Subcutaneous adipose tissue (tissue), 4 donors: ENCODE results near the gene ZACN. TPM values are rescaled to one million over a fixed set of nuclear protein-coding genes. Genes with fewer than 3 reads are reported as not detected.

Source experiments
- CTCF ChIP-seq: fragments of 450-650 bp; IDR thresholded peaks from one replicate; pipeline ENCODE4 v1.5.1; 2016; ENCODE audit warnings: low read depth, mild to moderate bottlenecking, control low read depth, antibody characterized with exemption, moderate library complexity
- small RNA-seq: library from RNA; depleted of rRNA; stranded (forward); fragments of <200 nt; gene quantifications from one replicate; pipeline ENCODE3, GENCODE V24; 2016
- total RNA-seq, 4 donors: library from RNA; depleted of rRNA; stranded (reverse); fragments of >200 nt; gene quantifications; one replicate each; pipeline ENCODE4 v1.1.0, GENCODE V29; 2016

Gene ZACN
- total RNA-seq, 4 donors from 2014 or later = not detected

- TF ChIP-seq CTCF = no peak
Observed at GRCh38 chr17:76125922-76126321, 46.9 kb downstream of the ZACN start.

- TF ChIP-seq CTCF = no peak
Observed at GRCh38 chr17:76130473-76130872, 51.5 kb downstream of the ZACN start.

- no peak for TF ChIP-seq CTCF
Observed at GRCh38 chr17:76131051-76131691, 52.2 kb downstream of the ZACN start.

- no peak for TF ChIP-seq CTCF
Observed at GRCh38 chr17:76131692-76132573, 53.0 kb downstream of the ZACN start.

Small RNA genes lying within 50 kb of the gene (small RNA-seq; reads per million reads assigned to genes)
- not detected for gene MIR6868

Other genes starting within 250 kb of the ZACN start
- gene UNC13D, start 234.8 kb upstream of the ZACN start, total RNA-seq = 1 to 10 TPM; 4.7 to 9.7 (median 8.5) TPM
- gene WBP2, start 223.8 kb upstream of the ZACN start, total RNA-seq = 10 to 100 TPM; 55.3 to 91.7 (median 65.6) TPM
- gene TRIM47, start 200.6 kb upstream of the ZACN start, total RNA-seq = 10 to 100 TPM; 10.3 to 23.0 (median 20.8) TPM
- 10 to 100 TPM; 14.3 to 33.9 (median 24.7) TPM for gene TRIM65, start 182.2 kb upstream of the ZACN start, total RNA-seq
- 10 to 100 TPM; 28.4 to 57.9 (median 46.0) TPM for gene MRPL38, start 174.3 kb upstream of the ZACN start, total RNA-seq
- gene FBF1, start 138.1 kb upstream of the ZACN start, total RNA-seq = 1 to 10 TPM; 3.1 to 8.8 (median 6.7) TPM
- gene ACOX1, start 100.0 kb upstream of the ZACN start, total RNA-seq = 100 to 1,000 TPM in 3 of 4 donors, 10 to 100 TPM in 1; 97.3 to 165 (median 103) TPM
- 10 to 100 TPM in 3 of 4 donors, 1 to 10 TPM in 1; 4.7 to 29.0 (median 20.8) TPM for gene TEN1, start 99.9 kb upstream of the ZACN start, total RNA-seq
- 10 to 100 TPM in 1 of 4 donors, 1 to 10 TPM in 3; 4.9 to 10.2 (median 5.7) TPM for gene CDK3, start 78.3 kb upstream of the ZACN start, total RNA-seq
- 1 to 10 TPM in 1 of 4 donors, under 1 TPM in 3; 0.19 to 1.3 (median 0.87) TPM for gene EVPL, start 51.9 kb upstream of the ZACN start, total RNA-seq
- gene SRP68, start 6.7 kb upstream of the ZACN start, total RNA-seq = 10 to 100 TPM; 39.8 to 74.2 (median 48.4) TPM
- gene GALR2, start 4.4 kb upstream of the ZACN start, total RNA-seq = not detected
- 10 to 100 TPM; 57.7 to 79.1 (median 71.4) TPM for gene EXOC7, start 24.6 kb downstream of the ZACN start, total RNA-seq
- not detected for gene FOXJ1, start 62.1 kb downstream of the ZACN start, total RNA-seq
- 10 to 100 TPM in 3 of 4 donors, 1 to 10 TPM in 1; 8.1 to 67.1 (median 23.9) TPM for gene RNF157, start 161.3 kb downstream of the ZACN start, total RNA-seq
- gene UBALD2, start 186.2 kb downstream of the ZACN start, total RNA-seq = 10 to 100 TPM; 12.6 to 21.9 (median 15.0) TPM
- gene QRICH2, start 229.1 kb downstream of the ZACN start, total RNA-seq = 1 to 10 TPM in 3 of 4 donors, under 1 TPM in 1; 0.33 to 2.2 (median 1.4) TPM